ENCODE data around the gene PPP2R1B.
"Not testable (repeated sequence)": the region's sequence is repeated elsewhere in the genome, so short reads cannot be mapped to it uniquely, and the experiment has no call there.

Gene PPP2R1B

DNA sequence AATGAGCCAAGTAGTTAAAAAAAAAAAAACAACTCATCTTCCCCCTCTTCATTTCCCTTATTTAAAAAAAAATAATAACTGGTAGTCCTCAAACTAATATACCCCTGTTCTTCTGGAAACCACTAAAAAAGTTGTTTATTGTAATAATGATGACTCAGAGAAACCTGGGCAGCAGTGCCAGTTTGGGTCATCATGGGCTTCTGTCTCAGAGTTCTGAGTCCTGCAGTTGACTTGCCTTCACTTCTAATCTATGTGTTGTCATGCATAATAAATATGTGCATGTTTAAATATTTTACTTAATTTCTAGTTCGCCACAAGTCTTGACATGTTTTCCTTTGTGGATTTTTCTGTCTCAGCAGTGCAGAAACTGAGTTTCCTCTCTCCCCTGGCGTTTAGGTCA lies 46.8 kb downstream of the PPP2R1B start:
- H3K27ac ChIP-seq (replicated peaks), result no peak overlapping the region
- TF ChIP-seq SPI1 (IDR thresholded peaks at IDR 0.05; ENCODE audit: borderline replicate concordance, low read depth), result no peak
- TF ChIP-seq, protein P1, sequence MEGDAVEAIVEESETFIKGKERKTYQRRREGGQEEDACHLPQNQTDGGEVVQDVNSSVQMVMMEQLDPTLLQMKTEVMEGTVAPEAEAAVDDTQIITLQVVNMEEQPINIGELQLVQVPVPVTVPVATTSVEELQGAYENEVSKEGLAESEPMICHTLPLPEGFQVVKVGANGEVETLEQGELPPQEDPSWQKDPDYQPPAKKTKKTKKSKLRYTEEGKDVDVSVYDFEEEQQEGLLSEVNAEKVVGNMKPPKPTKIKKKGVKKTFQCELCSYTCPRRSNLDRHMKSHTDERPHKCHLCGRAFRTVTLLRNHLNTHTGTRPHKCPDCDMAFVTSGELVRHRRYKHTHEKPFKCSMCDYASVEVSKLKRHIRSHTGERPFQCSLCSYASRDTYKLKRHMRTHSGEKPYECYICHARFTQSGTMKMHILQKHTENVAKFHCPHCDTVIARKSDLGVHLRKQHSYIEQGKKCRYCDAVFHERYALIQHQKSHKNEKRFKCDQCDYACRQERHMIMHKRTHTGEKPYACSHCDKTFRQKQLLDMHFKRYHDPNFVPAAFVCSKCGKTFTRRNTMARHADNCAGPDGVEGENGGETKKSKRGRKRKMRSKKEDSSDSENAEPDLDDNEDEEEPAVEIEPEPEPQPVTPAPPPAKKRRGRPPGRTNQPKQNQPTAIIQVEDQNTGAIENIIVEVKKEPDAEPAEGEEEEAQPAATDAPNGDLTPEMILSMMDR (IDR thresholded peaks at IDR 0.05; ENCODE audit: insufficient read depth, low read length), result no peak

DNA sequence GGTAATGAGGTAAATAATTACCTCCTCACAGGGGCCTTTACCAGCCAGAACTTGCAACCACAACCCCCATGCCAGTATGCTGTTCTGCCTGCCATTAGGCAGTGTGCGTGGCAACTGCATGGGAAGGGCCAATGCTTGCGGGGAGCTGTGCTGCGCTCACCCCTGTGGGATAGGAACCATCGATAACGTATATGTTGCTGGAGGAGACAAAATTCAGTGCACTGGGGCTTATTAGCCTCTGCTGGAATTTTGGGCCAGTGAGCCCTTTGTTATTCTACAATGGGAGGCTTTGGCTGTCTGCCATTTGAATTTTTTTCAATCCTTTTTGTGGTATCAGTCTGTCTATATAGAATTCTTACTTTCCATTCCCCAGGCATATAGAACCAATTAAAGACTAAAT lies 47.3 kb downstream of the PPP2R1B start:
- DNase-seq (ENCODE audit: low read depth in 1 of 2, low spot score in 1 of 2), result no peak
- Histone ChIP-seq H3K27ac (replicated peaks) (no peak overlapping the region), H3K4me3 (replicated peaks; ENCODE audit: insufficient read depth, low read length) (no peak overlapping the region), H3K27me3 (ENCODE audit: insufficient read depth, poor library complexity, severe bottlenecking) (no peaks in the 10 kb centered on the region)
- no peak for TF ChIP-seq SPI1 (IDR thresholded peaks at IDR 0.05; ENCODE audit: borderline replicate concordance, low read depth)
- TF ChIP-seq, protein P1 (IDR thresholded peaks at IDR 0.05; ENCODE audit: insufficient read depth, low read length), result no peak
- no peak for TF ChIP-seq GABPA (IDR thresholded peaks at IDR 0.05; ENCODE audit: low read depth)
- no peak for TF ChIP-seq POLR2AphosphoS5 (IDR thresholded peaks at IDR 0.05; ENCODE audit: low read depth)
- TF ChIP-seq, protein P2, sequence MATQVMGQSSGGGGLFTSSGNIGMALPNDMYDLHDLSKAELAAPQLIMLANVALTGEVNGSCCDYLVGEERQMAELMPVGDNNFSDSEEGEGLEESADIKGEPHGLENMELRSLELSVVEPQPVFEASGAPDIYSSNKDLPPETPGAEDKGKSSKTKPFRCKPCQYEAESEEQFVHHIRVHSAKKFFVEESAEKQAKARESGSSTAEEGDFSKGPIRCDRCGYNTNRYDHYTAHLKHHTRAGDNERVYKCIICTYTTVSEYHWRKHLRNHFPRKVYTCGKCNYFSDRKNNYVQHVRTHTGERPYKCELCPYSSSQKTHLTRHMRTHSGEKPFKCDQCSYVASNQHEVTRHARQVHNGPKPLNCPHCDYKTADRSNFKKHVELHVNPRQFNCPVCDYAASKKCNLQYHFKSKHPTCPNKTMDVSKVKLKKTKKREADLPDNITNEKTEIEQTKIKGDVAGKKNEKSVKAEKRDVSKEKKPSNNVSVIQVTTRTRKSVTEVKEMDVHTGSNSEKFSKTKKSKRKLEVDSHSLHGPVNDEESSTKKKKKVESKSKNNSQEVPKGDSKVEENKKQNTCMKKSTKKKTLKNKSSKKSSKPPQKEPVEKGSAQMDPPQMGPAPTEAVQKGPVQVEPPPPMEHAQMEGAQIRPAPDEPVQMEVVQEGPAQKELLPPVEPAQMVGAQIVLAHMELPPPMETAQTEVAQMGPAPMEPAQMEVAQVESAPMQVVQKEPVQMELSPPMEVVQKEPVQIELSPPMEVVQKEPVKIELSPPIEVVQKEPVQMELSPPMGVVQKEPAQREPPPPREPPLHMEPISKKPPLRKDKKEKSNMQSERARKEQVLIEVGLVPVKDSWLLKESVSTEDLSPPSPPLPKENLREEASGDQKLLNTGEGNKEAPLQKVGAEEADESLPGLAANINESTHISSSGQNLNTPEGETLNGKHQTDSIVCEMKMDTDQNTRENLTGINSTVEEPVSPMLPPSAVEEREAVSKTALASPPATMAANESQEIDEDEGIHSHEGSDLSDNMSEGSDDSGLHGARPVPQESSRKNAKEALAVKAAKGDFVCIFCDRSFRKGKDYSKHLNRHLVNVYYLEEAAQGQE (IDR thresholded peaks at IDR 0.05; ENCODE audit: insufficient replicate concordance, low read depth), result no peak

More for the DNA sequence above, 46.8 kb downstream of the PPP2R1B start:
- DNase-seq (ENCODE audit: low read depth in 1 of 2, low spot score in 1 of 2), result no peak
- Histone ChIP-seq H3K27me3 (ENCODE audit: insufficient read depth, poor library complexity, severe bottlenecking) (no peaks in the 10 kb centered on the region), H3K4me3 (replicated peaks; ENCODE audit: insufficient read depth, low read length) (no peak overlapping the region)

DNA sequence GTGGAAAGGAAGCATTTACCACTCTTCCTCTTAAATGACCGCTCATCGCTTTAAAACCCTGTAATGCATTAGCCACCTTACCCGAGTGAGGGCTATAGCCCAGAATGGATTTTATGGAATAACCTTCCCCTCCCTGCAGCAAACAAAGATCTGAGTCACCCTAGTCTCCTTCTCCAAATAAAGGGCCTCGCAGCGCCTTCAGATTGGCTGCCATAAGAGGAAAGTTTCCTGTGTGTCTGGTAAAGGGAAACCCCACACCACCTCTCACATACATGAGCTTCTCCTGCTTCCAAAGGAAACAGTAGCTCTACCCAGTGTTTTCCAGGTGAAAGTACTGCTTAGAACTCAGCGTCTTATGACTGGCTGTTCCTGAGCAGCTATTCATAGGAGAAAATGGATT lies 47.8 kb downstream of the PPP2R1B start:
- no peak for DNase-seq (ENCODE audit: low read depth in 1 of 2, low spot score in 1 of 2)
- Histone ChIP-seq H3K27me3 (ENCODE audit: insufficient read depth, poor library complexity, severe bottlenecking) (no peaks in the 10 kb centered on the region), H3K27ac (replicated peaks) (no peak overlapping the region), H3K4me3 (replicated peaks; ENCODE audit: insufficient read depth, low read length) (no peak overlapping the region)
- TF ChIP-seq SPI1 (IDR thresholded peaks at IDR 0.05; ENCODE audit: borderline replicate concordance, low read depth) (no peak), GABPA (IDR thresholded peaks at IDR 0.05; ENCODE audit: low read depth) (no peak), POLR2AphosphoS5 (IDR thresholded peaks at IDR 0.05; ENCODE audit: low read depth) (no peak)
- TF ChIP-seq, protein P2 (IDR thresholded peaks at IDR 0.05; ENCODE audit: insufficient replicate concordance, low read depth), result no peak
- TF ChIP-seq, protein P1 (IDR thresholded peaks at IDR 0.05; ENCODE audit: insufficient read depth, low read length), result no peak

DNA sequence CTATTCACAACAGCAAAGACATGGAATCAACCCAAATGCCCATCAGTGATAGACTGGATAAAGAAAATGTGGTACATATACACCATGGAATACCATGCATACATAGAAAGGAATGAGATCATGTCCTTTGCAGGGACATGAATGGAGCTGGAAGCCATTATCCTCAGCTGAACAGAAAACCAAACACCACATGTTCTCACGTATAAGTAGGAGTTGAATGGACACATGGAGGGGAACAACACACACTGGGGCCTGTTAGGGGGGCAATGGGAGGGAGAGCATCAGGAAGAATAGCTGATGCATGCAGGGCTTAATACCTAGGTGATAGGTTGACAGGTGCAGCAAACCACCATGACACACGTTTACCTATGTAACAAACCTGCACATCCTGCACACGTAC lies 48.5 kb downstream of the PPP2R1B start:
- H3K27ac ChIP-seq (replicated peaks); H3K4me3 ChIP-seq (replicated peaks; ENCODE audit: insufficient read depth, low read length); H3K27me3 ChIP-seq (ENCODE audit: insufficient read depth, poor library complexity, severe bottlenecking); DNase-seq (ENCODE audit: low read depth in 1 of 2, low spot score in 1 of 2): not testable (repeated sequence)

All from HL-60 (cell line).